Activated B cell treated with CpG ODN at 0.5 μM for 24 hours (primary cell): Measurements from ENCODE around the gene CPTP. TPM values are rescaled to one million over a fixed set of nuclear protein-coding genes. Genes with fewer than 3 reads are reported as not detected.

Experiments used
- ATAC-seq: fragments of 200-7000 bp; cut with Tn5 transposase; one replicate; pipeline ENCODE4 v1.10.0; 2021; ENCODE audit warnings: low read depth, mild to moderate bottlenecking, moderate library complexity
- CTCF ChIA-PET: fragments of 350-600 bp; sonication (Branson Sonifier 250); formaldehyde crosslinking; loops from one replicate; lab custom pipeline; 2021; ENCODE audit warnings: antibody characterized with exemption; lab: Charles Lee
- POLR2A ChIA-PET: fragments of 350-600 bp; sonication (Branson Sonifier 250); formaldehyde crosslinking; loops from one replicate; lab custom pipeline; 2021; ENCODE audit warnings: antibody characterized with exemption; lab: Charles Lee
- DNase-seq: peaks from one replicate; pipeline ENCODE4 v3.0.0; 2022
- H3K27ac Mint-ChIP-seq: one replicate; pipeline ENCODE4 v1.8.0; 2020; ENCODE audit warnings: mixed read lengths
- H3K27me3 Mint-ChIP-seq: one replicate; pipeline ENCODE4 v1.8.0; 2021; ENCODE audit warnings: mixed read lengths
- H3K36me3 Mint-ChIP-seq: one replicate; pipeline ENCODE4 v1.8.0; 2021; ENCODE audit warnings: low read depth, mixed read lengths
- H3K4me1 Mint-ChIP-seq: one replicate; pipeline ENCODE4 v1.8.0; 2021; ENCODE audit warnings: mixed read lengths
- H3K4me3 Mint-ChIP-seq: one replicate; pipeline ENCODE4 v1.8.0; 2020; ENCODE audit warnings: mild to moderate bottlenecking, mixed read lengths
- H3K9me3 Mint-ChIP-seq: one replicate; pipeline ENCODE4 v1.8.0; 2020; ENCODE audit warnings: mixed read lengths
- CTCF ChIP-seq: fragments of 200-600 bp; IDR thresholded peaks from one replicate; pipeline ENCODE4 v1.8.0; 2022; ENCODE audit warnings: antibody characterized with exemption, mild to moderate bottlenecking
- intact Hi-C: fragments of 100-400 bp; cut with micrococcal nuclease; formaldehyde crosslinking; loops from one replicate; pipeline ENCODE4 v1.15.1; 2024
- total RNA-seq: library from RNA; stranded (reverse); gene quantifications from 2 replicates; pipeline ENCODE4 v1.2.3, GENCODE V29; 2022

CPTP gene
- total RNA-seq, 1 donor from 2014 or later: 15.3 TPM

- Mint-ChIP-seq H3K4me1 (peaks cover 10% of the 10 kb centered on the region), H3K27me3 (peaks cover 2% of the 10 kb centered on the region), H3K9me3 (no peaks in the 10 kb centered on the region), H3K4me3 (no peak overlapping the region), H3K27ac (no peak overlapping the region), H3K36me3 (no peaks in the 10 kb centered on the region)
- ATAC-seq (no peak), DNase-seq (no peak)
- intact Hi-C loops: loop anchor here (1.0 to 5.0 kb wide), 3 partner anchors 85 to 308 kb away; partner anchors contain the start of gene TNFRSF18
- TF ChIP-seq CTCF: no peak
- ChIA-PET POLR2A (interaction anchor here (0.6 to 1.4 kb wide), 6 partner anchors 170 to 308 kb away, joined by 3 to 11 read pairs (median 4); no protein-coding TSS in a partner anchor), CTCF (interaction anchor here (0.7 to 3.2 kb wide), 19 partner anchors 11 to 310 kb away, joined by 3 to 71 read pairs (median 4); partner anchors contain the start of genes ISG15 and PERM1)
These were observed 32.2 kb upstream of the CPTP start for GRCh38 chr1:1292442-1292779.

- Mint-ChIP-seq H3K27ac (no peak overlapping the region), H3K36me3 (no peaks in the 10 kb centered on the region), H3K4me1 (peaks cover 10% of the 10 kb centered on the region), H3K27me3 (peaks cover 2% of the 10 kb centered on the region), H3K9me3 (no peaks in the 10 kb centered on the region), H3K4me3 (no peak overlapping the region)
- POLR2A ChIA-PET: no interaction called here
- intact Hi-C loops: loop anchor here (1.0 to 5.0 kb wide), 3 partner anchors 86 to 309 kb away; partner anchors contain the start of gene TNFRSF18
- no peak for TF ChIP-seq CTCF
- no peak for DNase-seq
- ATAC-seq: no peak
- CTCF ChIA-PET: interaction anchor here (0.7 to 3.2 kb wide), 3 partner anchors 170 to 221 kb away, joined by 3 to 71 read pairs (median 3); no protein-coding TSS in a partner anchor
These were observed 31.8 kb upstream of the CPTP start for GRCh38 chr1:1292851-1293250.

- intact Hi-C loops: loop anchor here (5.0 kb wide), 1 partner anchor 86 kb away; the partner anchor contains the start of gene TNFRSF18
- TF ChIP-seq CTCF: no peak
- Mint-ChIP-seq H3K4me3 (no peak overlapping the region), H3K27me3 (peaks cover 2% of the 10 kb centered on the region), H3K27ac (no peak overlapping the region), H3K4me1 (peaks cover 10% of the 10 kb centered on the region), H3K36me3 (no peaks in the 10 kb centered on the region), H3K9me3 (no peaks in the 10 kb centered on the region)
- POLR2A ChIA-PET: no interaction called here
- DNase-seq (no peak), ATAC-seq (no peak)
- CTCF ChIA-PET: interaction anchor here (0.7 kb wide), 1 partner anchor 171 kb away, joined by 3 read pairs; no protein-coding TSS in a partner anchor
These were observed 31.0 kb upstream of the CPTP start for GRCh38 chr1:1293263-1294249.

GRCh38 chr1:1294250-1294890 lies 30.2 kb upstream of the CPTP start:
- H3K9me3 Mint-ChIP-seq: no peaks in the 10 kb centered on the region
- DNase-seq: no peak
- intact Hi-C loops: loop anchor here (5.0 kb wide), 1 partner anchor 87 kb away; the partner anchor contains the start of gene TNFRSF18
- H3K36me3 Mint-ChIP-seq: no peaks in the 10 kb centered on the region
- ATAC-seq: no peak
- H3K27ac Mint-ChIP-seq: no peak overlapping the region
- POLR2A ChIA-PET: no interaction called here
- peaks cover 2% of the 10 kb centered on the region for H3K27me3 Mint-ChIP-seq
- no peak overlapping the region for H3K4me3 Mint-ChIP-seq
- CTCF ChIA-PET: no interaction called here
- no peak for TF ChIP-seq CTCF
- peaks cover 10% of the 10 kb centered on the region for H3K4me1 Mint-ChIP-seq
